NB4 (cell line): ENCODE data around the gene CAMK2D.

Source experiments
- MYC ChIP-seq: IDR thresholded peaks from 2 replicates; pipeline ENCODE4 v1.6.1; 2011; ENCODE audit warnings: low read depth, low read length
- POLR2A ChIP-seq: IDR thresholded peaks from 2 replicates; pipeline ENCODE4 v1.6.1; 2011; ENCODE audit warnings: mild to moderate bottlenecking; ENCODE audit not compliant: insufficient read length; ENCODE audit errors: extremely low read depth
- TF ChIP-seq, protein P1 (sequence below): IDR thresholded peaks from one replicate; pipeline ENCODE4 v1.5.1; 2012; ENCODE audit warnings: low read depth, low read length
- TF ChIP-seq, protein P2 (sequence below): IDR thresholded peaks from 2 replicates; pipeline ENCODE4 v1.6.1; 2011; ENCODE audit warnings: low read depth, low read length

DNA sequence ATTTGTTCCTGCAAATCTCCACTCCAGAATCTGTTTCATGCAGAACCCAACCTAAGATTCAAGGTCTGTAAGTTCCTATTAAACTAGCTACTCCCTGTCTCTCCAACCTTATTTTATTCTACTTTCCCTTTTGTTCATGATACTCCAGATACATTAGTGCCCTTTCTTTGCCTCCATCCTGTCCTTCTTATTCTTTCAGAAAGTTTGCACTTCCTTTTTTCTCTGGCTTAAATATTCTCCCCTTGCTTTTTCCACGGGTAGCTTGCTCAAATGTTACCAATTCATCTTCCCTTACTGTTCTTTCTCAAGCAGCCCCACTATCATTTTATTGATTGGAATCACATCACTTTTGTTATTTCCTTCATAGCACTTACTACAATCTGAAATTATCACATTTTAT is 72.1 kb downstream of the CAMK2D start:
- TF ChIP-seq, protein P1, sequence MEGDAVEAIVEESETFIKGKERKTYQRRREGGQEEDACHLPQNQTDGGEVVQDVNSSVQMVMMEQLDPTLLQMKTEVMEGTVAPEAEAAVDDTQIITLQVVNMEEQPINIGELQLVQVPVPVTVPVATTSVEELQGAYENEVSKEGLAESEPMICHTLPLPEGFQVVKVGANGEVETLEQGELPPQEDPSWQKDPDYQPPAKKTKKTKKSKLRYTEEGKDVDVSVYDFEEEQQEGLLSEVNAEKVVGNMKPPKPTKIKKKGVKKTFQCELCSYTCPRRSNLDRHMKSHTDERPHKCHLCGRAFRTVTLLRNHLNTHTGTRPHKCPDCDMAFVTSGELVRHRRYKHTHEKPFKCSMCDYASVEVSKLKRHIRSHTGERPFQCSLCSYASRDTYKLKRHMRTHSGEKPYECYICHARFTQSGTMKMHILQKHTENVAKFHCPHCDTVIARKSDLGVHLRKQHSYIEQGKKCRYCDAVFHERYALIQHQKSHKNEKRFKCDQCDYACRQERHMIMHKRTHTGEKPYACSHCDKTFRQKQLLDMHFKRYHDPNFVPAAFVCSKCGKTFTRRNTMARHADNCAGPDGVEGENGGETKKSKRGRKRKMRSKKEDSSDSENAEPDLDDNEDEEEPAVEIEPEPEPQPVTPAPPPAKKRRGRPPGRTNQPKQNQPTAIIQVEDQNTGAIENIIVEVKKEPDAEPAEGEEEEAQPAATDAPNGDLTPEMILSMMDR = no peak
- TF ChIP-seq POLR2A (no peak), MYC (no peak)
- TF ChIP-seq, protein P2, sequence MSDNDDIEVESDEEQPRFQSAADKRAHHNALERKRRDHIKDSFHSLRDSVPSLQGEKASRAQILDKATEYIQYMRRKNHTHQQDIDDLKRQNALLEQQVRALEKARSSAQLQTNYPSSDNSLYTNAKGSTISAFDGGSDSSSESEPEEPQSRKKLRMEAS = no peak
